ENCODE measurements around the gene BCAS3.

Gene BCAS3

DNA sequence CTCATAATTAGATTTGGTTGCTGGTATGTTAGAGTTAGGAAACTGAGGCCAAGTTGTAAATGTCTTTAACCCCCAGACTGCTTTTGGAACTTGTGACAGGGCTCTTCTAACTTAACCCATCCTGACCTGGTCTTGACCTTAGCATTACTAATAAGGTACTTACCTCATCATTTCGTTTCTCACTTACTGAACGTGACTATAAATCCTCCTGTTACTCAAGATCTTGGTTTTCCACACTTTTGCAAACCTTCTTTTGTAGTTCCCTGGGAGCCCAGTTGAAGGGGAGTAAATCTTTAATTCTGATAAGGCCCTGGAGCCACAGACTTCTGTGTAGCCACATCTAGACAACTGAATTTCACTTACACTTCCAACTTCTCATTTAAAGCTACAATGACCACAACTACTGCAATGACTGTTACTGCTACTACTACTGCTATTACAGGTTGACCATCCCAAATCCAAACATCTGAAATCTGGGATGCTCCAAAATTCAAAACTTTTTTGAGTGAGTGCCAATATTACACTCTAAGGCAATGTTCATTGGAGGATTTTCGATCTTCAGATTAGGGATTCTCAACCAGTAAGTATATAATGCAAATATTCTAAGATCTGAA is 473.1 kb downstream of the BCAS3 start:
- TF ChIP-seq, protein P1, sequence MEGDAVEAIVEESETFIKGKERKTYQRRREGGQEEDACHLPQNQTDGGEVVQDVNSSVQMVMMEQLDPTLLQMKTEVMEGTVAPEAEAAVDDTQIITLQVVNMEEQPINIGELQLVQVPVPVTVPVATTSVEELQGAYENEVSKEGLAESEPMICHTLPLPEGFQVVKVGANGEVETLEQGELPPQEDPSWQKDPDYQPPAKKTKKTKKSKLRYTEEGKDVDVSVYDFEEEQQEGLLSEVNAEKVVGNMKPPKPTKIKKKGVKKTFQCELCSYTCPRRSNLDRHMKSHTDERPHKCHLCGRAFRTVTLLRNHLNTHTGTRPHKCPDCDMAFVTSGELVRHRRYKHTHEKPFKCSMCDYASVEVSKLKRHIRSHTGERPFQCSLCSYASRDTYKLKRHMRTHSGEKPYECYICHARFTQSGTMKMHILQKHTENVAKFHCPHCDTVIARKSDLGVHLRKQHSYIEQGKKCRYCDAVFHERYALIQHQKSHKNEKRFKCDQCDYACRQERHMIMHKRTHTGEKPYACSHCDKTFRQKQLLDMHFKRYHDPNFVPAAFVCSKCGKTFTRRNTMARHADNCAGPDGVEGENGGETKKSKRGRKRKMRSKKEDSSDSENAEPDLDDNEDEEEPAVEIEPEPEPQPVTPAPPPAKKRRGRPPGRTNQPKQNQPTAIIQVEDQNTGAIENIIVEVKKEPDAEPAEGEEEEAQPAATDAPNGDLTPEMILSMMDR (conservative IDR thresholded peaks at IDR 0.05; ENCODE audit: low read depth, low read length) = no peak
- DNase-seq (ENCODE audit: low read depth) = no peak
- no peak overlapping the region for H3K4me3 ChIP-seq (ENCODE audit: low read length)

DNA sequence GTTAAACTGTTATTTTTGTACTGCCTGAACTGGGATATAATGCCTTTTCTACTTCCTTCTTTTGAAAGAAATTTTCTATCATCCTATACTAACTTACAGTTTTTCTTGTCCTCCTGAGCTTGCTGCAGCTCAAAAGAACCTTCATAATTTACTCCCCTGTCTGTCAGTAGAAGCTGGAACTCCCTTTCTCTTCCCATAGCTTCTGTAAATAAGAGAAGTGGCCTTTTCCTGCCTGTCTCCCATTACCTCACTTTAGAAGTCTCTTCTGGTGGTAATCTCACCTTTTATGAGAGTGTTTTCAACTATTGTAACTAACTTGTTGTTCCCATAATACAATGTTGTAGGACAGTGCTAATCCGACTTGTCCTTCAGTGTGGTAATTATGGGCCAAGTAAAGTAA is 475.2 kb downstream of the BCAS3 start:
- H3K4me3 ChIP-seq (ENCODE audit: low read length) = no peak overlapping the region
- no peak for DNase-seq (ENCODE audit: low read depth)
- TF ChIP-seq, protein P1 (conservative IDR thresholded peaks at IDR 0.05; ENCODE audit: low read depth, low read length) = no peak

DNA sequence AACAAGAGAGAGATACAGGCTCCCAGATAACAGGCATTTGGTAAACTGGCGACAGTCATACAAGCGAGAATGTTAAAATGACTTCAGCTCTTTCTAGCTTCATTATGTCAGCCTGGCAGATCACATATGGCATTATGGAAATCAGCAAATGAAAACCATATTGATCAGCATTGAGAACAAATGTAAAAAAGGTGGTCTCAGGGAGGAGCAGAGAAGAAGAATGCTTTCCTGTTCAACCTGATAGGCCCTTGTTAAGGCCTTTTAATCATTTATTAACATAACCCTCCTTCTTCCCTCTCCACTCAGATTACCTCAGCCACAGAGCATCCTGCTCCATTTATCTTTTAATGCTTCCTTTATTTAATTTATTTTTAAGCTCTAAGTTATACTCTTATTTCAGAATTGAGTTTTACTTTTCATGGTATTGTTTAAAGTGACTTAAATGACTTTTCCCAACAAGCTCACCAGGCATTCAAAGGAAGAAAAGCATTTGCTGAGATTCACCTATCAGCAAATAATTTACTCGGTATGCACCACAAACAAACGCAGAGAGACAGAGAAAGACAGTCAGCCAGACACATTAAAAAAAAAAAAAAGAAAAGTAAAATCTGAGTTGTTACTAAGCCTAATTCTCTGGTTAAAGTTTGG is 478.1 kb downstream of the BCAS3 start:
- TF ChIP-seq, protein P1 (conservative IDR thresholded peaks at IDR 0.05; ENCODE audit: low read depth, low read length) = no peak
- no peak for DNase-seq (ENCODE audit: low read depth)
- H3K4me3 ChIP-seq (ENCODE audit: low read length) = no peak overlapping the region

DNA sequence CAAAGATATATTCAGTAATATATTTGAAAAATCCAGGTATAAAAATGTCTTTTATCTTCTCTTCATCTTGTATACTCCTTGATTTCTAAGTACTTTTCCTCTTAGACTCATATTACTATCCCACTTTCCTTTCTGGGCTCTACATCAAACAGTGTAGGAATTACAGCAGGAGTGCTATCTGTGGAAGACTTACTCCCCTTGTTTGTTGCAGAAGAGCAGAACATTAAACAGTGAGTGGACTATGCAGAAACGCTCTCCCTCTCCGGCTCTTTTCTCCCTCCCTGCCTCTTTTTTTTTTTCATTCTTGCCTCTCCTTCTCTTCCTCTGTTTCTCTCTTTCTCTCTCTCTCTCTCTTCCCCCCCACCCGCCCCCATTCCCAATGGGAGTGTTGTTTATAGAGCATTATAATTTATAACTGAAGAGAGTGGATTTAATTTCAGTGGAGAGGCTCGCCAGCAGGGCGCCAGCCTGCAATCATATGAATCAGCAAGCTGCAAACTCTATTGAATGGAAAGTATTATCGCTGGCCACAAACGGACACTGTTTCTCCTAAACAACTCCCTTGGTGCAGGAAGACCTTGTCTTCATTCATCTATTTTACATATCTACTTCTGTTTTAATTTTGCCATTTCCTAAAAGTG is 479.7 kb downstream of the BCAS3 start:
- DNase-seq (ENCODE audit: low read depth) = no peak
- no peak overlapping the region for H3K4me3 ChIP-seq (ENCODE audit: low read length)
- TF ChIP-seq, protein P1 (conservative IDR thresholded peaks at IDR 0.05; ENCODE audit: low read depth, low read length) = peak; percentile 11

DNA sequence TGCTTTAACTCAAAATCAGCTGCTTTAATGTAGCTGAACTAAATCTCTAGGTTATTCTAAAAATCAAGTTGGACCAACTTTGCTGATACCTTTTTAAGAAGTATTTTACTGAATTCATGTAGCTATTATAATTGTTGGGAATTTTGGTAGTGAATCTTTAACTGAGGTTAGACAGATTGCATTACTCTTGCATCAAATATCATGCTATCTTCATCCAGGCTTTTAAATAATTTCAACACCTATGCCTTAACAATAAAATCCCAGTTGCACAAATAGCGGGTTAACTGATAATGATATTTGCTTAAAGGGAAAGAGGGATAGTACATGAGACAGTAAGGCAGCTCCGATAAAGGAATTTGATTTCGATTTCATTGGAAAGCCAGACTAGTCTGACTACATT is 480.7 kb downstream of the BCAS3 start:
- no peak overlapping the region for H3K4me3 ChIP-seq (ENCODE audit: low read length)
- TF ChIP-seq, protein P1 (conservative IDR thresholded peaks at IDR 0.05; ENCODE audit: low read depth, low read length) = no peak
- no peak for DNase-seq (ENCODE audit: low read depth)

DNA sequence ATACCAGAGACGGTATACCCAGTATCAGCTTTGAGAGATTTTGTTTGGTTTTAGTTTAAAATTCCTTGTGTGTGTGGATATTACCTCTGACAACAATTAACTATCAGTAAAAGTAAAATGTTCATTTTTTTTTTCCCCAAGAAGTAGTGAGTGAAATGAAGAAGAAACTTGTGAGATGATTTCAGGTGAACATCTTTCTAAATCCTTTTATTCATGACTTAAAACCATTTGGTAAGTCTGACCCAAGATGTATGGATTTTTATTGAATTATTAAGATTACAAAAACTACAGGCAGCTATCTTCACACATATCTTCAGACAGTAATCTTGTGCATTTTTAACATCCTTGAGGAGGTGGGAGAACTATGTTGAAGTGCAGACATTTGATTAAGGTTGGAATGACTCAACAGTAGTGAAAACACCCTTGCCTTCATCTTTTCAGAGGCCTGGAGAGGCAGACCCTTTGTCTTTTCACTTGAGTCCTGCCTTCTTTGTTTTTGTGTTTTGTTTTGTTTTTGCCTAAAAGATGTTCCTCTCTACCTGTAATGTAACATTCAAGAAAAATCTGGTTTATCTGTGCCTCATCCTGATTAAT is 481.7 kb downstream of the BCAS3 start:
- DNase-seq (ENCODE audit: low read depth) = no peak
- TF ChIP-seq, protein P1 (conservative IDR thresholded peaks at IDR 0.05; ENCODE audit: low read depth, low read length) = no peak
- no peak overlapping the region for H3K4me3 ChIP-seq (ENCODE audit: low read length)
